A673 (cell line): Measurements from ENCODE around the gene DENND6B.

Source experiments
- CTCF ChIP-seq: fragments of 300-800, 200-600 bp; sonication (generic); conservative IDR thresholded peaks from 2 replicates; pipeline ENCODE4 v1.5.1; 2017; ENCODE audit warnings: low read depth, mild to moderate bottlenecking, antibody characterized with exemption, low read length, moderate library complexity, mixed read lengths
- EZH2 ChIP-seq: fragments of 200-600 bp; sonication (generic); IDR thresholded peaks from 2 replicates; pipeline ENCODE4 v1.6.1; 2017; ENCODE audit warnings: borderline replicate concordance, low read depth, mild to moderate bottlenecking, mixed read lengths, antibody characterized with exemption, low read length; ENCODE audit not compliant: poor library complexity, severe bottlenecking

- no peak for TF ChIP-seq CTCF
- no peak for TF ChIP-seq EZH2
These were observed 54.6 kb downstream of the DENND6B start for GRCh38 chr22:50272044-50272802.
